ENCODE data around the gene SMARCD1.
A peak's percentile ranks its signal among the peaks of the same experiment; 100 is the strongest.

Gene SMARCD1

DNA sequence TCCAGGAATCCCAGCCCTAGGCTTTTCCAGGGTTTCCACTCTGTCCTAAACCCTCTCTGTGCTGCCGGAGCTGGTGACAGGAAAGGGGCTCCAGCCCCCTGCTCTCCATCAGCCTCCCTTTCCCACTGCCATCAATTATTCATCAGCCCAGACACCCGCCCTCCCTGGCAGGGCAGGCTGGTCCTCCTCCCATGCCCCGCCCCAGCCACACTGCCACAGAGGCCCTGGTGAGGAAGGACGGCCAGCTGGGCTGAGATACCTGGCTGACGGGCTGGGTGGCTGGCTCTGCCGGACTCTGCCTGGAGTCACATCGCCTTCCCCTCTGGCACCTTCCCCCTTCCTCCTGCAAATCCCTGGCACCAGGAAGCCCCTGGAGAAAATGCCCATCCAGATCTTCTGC is 11.9 kb upstream of the SMARCD1 start:
- Histone ChIP-seq H3K9ac (ENCODE audit: low read length) (no peak overlapping the region), H3K27me3 (replicated peaks; ENCODE audit: insufficient read depth, low read length) (no peaks in the 10 kb centered on the region), H3K4me2 (ENCODE audit: low read depth, low read length) (no peak overlapping the region), H3K4me1 (ENCODE audit: low read length) (no peaks in the 10 kb centered on the region), H3K79me2 (ENCODE audit: low read length) (no peaks in the 10 kb centered on the region), H3K9me3 (replicated peaks; ENCODE audit: insufficient read depth, low read length) (no peaks in the 10 kb centered on the region), H4K20me1 (ENCODE audit: insufficient read depth, low read length) (no peaks in the 10 kb centered on the region), H3F3A (ENCODE audit: insufficient read depth, low read length) (no peaks in the 10 kb centered on the region), H3K36me3 (replicated peaks; ENCODE audit: insufficient read depth, low read length) (no peaks in the 10 kb centered on the region), H3K9me2 (replicated peaks; ENCODE audit: insufficient read depth, low read length) (no peaks in the 10 kb centered on the region), H3K4me3 (ENCODE audit: low read length) (no peak overlapping the region), H3K27ac (ENCODE audit: low read length) (no peak overlapping the region), H2AFZ (ENCODE audit: low read length) (no peak overlapping the region)
- TF ChIP-seq EZH2 (optimal IDR thresholded peaks at IDR 0.05; ENCODE audit: low read depth, low read length): no peak
- no peak for TF ChIP-seq CTCF (IDR thresholded peaks at IDR 0.05; ENCODE audit: low read length)
- no peak for TF ChIP-seq EZH2phosphoT487 (IDR thresholded peaks at IDR 0.05; ENCODE audit: low read length)
- DNase-seq: no peak

- no peaks in the 10 kb centered on the region for H3K4me1 ChIP-seq (ENCODE audit: low read length)
- no peak overlapping the region for H3K4me3 ChIP-seq (ENCODE audit: low read length)
- no peaks in the 10 kb centered on the region for H3K27me3 ChIP-seq (replicated peaks; ENCODE audit: insufficient read depth, low read length)
- no peak for DNase-seq
- no peak overlapping the region for H3K27ac ChIP-seq (ENCODE audit: low read length)
- no peak overlapping the region for H2AFZ ChIP-seq (ENCODE audit: low read length)
- no peaks in the 10 kb centered on the region for H3K79me2 ChIP-seq (ENCODE audit: low read length)
- no peak for TF ChIP-seq EZH2 (optimal IDR thresholded peaks at IDR 0.05; ENCODE audit: low read depth, low read length)
- TF ChIP-seq CTCF (IDR thresholded peaks at IDR 0.05; ENCODE audit: low read length): no peak
- no peak for TF ChIP-seq EZH2phosphoT487 (IDR thresholded peaks at IDR 0.05; ENCODE audit: low read length)
- H3F3A ChIP-seq (ENCODE audit: insufficient read depth, low read length): no peaks in the 10 kb centered on the region
- no peaks in the 10 kb centered on the region for H3K9me3 ChIP-seq (replicated peaks; ENCODE audit: insufficient read depth, low read length)
- H3K4me2 ChIP-seq (ENCODE audit: low read depth, low read length): no peak overlapping the region
- H3K36me3 ChIP-seq (replicated peaks; ENCODE audit: insufficient read depth, low read length): no peaks in the 10 kb centered on the region
- no peaks in the 10 kb centered on the region for H4K20me1 ChIP-seq (ENCODE audit: insufficient read depth, low read length)
- no peak overlapping the region for H3K9ac ChIP-seq (ENCODE audit: low read length)
- no peaks in the 10 kb centered on the region for H3K9me2 ChIP-seq (replicated peaks; ENCODE audit: insufficient read depth, low read length)
Measured at GRCh38 chr12:50073712-50074111, 11.4 kb upstream of the SMARCD1 start.

- Histone ChIP-seq H3K4me3 (ENCODE audit: low read length) (no peak overlapping the region), H3K36me3 (replicated peaks; ENCODE audit: insufficient read depth, low read length) (no peaks in the 10 kb centered on the region), H3K79me2 (ENCODE audit: low read length) (no peaks in the 10 kb centered on the region), H3K9me3 (replicated peaks; ENCODE audit: insufficient read depth, low read length) (no peaks in the 10 kb centered on the region), H4K20me1 (ENCODE audit: insufficient read depth, low read length) (no peaks in the 10 kb centered on the region), H3K4me2 (ENCODE audit: low read depth, low read length) (peak overlapping the region; percentile 32; the same call in 1 of the 2 replicates), H3F3A (ENCODE audit: insufficient read depth, low read length) (no peaks in the 10 kb centered on the region), H3K27me3 (replicated peaks; ENCODE audit: insufficient read depth, low read length) (no peaks in the 10 kb centered on the region), H3K4me1 (ENCODE audit: low read length) (no peaks in the 10 kb centered on the region), H3K27ac (ENCODE audit: low read length) (no peak overlapping the region), H3K9me2 (replicated peaks; ENCODE audit: insufficient read depth, low read length) (no peaks in the 10 kb centered on the region), H3K9ac (ENCODE audit: low read length) (no peak overlapping the region), H2AFZ (ENCODE audit: low read length) (no peak overlapping the region)
- TF ChIP-seq EZH2phosphoT487 (IDR thresholded peaks at IDR 0.05; ENCODE audit: low read length): no peak
- TF ChIP-seq CTCF (IDR thresholded peaks at IDR 0.05; ENCODE audit: low read length): peak; percentile 90
- peak; percentile 78 for DNase-seq
Measured at GRCh38 chr12:50074936-50075807, 10.0 kb upstream of the SMARCD1 start.

Data from MM.1S (cell line).